ENCODE data around the gene SERPINE1.

- peak in 1 of 6 experiments; percentile 29 for TF ChIP-seq CTCF (IDR thresholded peaks at IDR 0.05)
- no peak for TF ChIP-seq POLR2A (IDR thresholded peaks at IDR 0.05)
These were observed 45.3 kb downstream of the SERPINE1 start for GRCh38 chr7:101172005-101172853.

Data from Peyer's patch (tissue), 4 donors.